ENCODE measurements around the gene LAMA3.

DNA sequence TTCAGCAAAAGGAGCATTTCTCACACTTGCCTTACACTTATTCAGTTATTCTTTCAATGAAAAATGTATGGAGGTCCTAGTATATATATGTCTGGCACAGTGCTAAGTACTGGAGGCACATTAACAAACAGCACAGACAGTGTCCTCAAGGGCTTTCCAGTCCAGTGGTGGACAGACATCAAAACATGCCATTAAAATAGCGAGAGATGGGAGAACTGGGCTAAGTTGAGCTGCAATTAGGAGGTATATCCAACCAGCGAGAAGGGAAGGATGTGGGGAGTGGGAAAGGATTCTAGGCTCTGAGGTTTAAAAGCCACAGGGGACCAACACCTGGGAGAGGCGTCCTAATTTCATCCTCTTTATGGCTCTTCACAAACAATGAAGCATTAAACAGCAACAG is 197.8 kb downstream of the LAMA3 start:
- TF ChIP-seq POLR2A (IDR thresholded peaks at IDR 0.05; ENCODE audit: low read length) (no peak), GATA1 (IDR thresholded peaks at IDR 0.05; ENCODE audit: low read depth, low read length) (no peak)

Data from erythroblast (primary cell).